ENCODE measurements around the gene CPNE6. TPM values are rescaled to one million over a fixed set of nuclear protein-coding genes. Genes with fewer than 3 reads are reported as not detected.

Gene CPNE6
- total RNA-seq, 2 experiments from 2014 or later: not detected

DNA sequence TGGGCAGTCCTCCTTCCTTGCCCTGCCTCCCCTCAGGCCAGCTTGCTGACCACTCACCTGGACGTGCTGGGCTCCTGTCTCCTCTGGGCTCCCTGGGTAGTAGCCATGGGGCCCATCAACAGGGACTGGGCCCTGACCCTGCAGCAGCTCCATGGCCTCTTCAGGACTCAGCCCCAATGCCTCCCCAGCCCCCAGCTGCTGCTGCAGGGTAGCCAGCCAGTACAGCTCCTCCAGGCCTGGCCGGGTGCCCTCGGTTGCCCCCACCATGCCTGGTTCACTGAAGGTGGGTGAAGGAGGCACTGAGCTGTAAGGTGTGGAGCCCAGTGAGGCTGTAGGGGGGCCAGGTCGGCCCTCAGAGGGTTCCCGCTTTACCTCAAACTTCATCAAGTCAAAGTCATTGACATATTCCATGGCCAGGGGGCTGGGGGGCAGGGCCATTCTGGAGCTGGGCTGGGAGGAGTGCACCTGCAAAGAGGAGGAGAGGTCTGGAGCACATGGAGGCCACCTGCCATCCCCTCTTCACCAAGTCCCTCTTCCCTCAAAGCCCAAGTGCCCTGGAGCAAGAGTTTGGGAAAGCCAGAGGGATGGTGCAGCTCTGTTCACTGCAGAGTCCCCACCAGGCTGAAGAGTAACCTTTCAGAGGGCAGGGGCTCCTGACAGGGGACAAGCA, 11.2 kb downstream of the CPNE6 start:
- Histone ChIP-seq H3K79me2 (ENCODE audit: insufficient read depth, low read depth, low read length) (no peaks in the 10 kb centered on the region), H3K9me3 (ENCODE audit: low read length) (no peaks in the 10 kb centered on the region), H3K36me3 (ENCODE audit: insufficient read depth, low read length) (no peaks in the 10 kb centered on the region), H3K4me3 (ENCODE audit: low read depth, low read length, poor library complexity, severe bottlenecking) (no peak overlapping the region), H3K27ac (ENCODE audit: low read depth, low read length, poor library complexity, severe bottlenecking) (no peak overlapping the region), H2AFZ (ENCODE audit: low read length) (no peak overlapping the region), H4K20me1 (ENCODE audit: insufficient read depth, low read length) (no peaks in the 10 kb centered on the region), H3K9me2 (ENCODE audit: insufficient read depth, low read length) (no peaks in the 10 kb centered on the region), H3K4me2 (ENCODE audit: low read length) (no peak overlapping the region), H3K4me1 (ENCODE audit: insufficient read depth, low read length, poor library complexity, severe bottlenecking) (peaks cover 24% of the 10 kb centered on the region)
- DNase-seq (ENCODE audit: low spot score): no peak
- CTCF ChIA-PET (ENCODE audit: unreplicated experiment): no interaction called here
- TF ChIP-seq, protein P1, sequence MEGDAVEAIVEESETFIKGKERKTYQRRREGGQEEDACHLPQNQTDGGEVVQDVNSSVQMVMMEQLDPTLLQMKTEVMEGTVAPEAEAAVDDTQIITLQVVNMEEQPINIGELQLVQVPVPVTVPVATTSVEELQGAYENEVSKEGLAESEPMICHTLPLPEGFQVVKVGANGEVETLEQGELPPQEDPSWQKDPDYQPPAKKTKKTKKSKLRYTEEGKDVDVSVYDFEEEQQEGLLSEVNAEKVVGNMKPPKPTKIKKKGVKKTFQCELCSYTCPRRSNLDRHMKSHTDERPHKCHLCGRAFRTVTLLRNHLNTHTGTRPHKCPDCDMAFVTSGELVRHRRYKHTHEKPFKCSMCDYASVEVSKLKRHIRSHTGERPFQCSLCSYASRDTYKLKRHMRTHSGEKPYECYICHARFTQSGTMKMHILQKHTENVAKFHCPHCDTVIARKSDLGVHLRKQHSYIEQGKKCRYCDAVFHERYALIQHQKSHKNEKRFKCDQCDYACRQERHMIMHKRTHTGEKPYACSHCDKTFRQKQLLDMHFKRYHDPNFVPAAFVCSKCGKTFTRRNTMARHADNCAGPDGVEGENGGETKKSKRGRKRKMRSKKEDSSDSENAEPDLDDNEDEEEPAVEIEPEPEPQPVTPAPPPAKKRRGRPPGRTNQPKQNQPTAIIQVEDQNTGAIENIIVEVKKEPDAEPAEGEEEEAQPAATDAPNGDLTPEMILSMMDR (conservative IDR thresholded peaks at IDR 0.05; ENCODE audit: low read length): no peak
- no peak for TF ChIP-seq EZH2phosphoT487 (IDR thresholded peaks at IDR 0.05; ENCODE audit: borderline replicate concordance, low read depth, low read length)
- intact Hi-C loops (cut with micrococcal nuclease; ENCODE audit: unreplicated experiment): no loop called here
- POLR2A ChIA-PET: interaction anchor here (0.6 to 3.9 kb wide), 4 partner anchors 12 to 693 kb away, joined by 3 to 40 read pairs (median 4); partner anchors contain the start of gene PCK2
- no TSS peak for BruUV-seq (replicated peaks)

GRCh38 chr14:24083462-24083861, 12.1 kb downstream of the CPNE6 start:
- Histone ChIP-seq H3K9me2 (ENCODE audit: insufficient read depth, low read length) (no peaks in the 10 kb centered on the region), H3K9me3 (ENCODE audit: low read length) (no peaks in the 10 kb centered on the region), H3K4me2 (ENCODE audit: low read length) (no peak overlapping the region), H3K4me3 (ENCODE audit: low read depth, low read length, poor library complexity, severe bottlenecking) (no peak overlapping the region), H3K79me2 (ENCODE audit: insufficient read depth, low read depth, low read length) (no peaks in the 10 kb centered on the region), H2AFZ (ENCODE audit: low read length) (no peak overlapping the region), H3K4me1 (ENCODE audit: insufficient read depth, low read length, poor library complexity, severe bottlenecking) (peaks cover 24% of the 10 kb centered on the region), H4K20me1 (ENCODE audit: insufficient read depth, low read length) (no peaks in the 10 kb centered on the region), H3K27ac (ENCODE audit: low read depth, low read length, poor library complexity, severe bottlenecking) (no peak overlapping the region), H3K36me3 (ENCODE audit: insufficient read depth, low read length) (no peaks in the 10 kb centered on the region)
- intact Hi-C loops (cut with micrococcal nuclease; ENCODE audit: unreplicated experiment): no loop called here
- ChIA-PET CTCF (ENCODE audit: unreplicated experiment) (no interaction called here), POLR2A (interaction anchor here (1.9 kb wide), 1 partner anchor 17 kb away, joined by 4 read pairs; no protein-coding TSS in a partner anchor)
- no peak for DNase-seq (ENCODE audit: low spot score)
- no TSS peak for BruUV-seq (replicated peaks)
- TF ChIP-seq, protein P1 (conservative IDR thresholded peaks at IDR 0.05; ENCODE audit: low read length): no peak
- no peak for TF ChIP-seq EZH2phosphoT487 (IDR thresholded peaks at IDR 0.05; ENCODE audit: borderline replicate concordance, low read depth, low read length)

- Histone ChIP-seq H2AFZ (ENCODE audit: low read length) (no peak overlapping the region), H3K4me2 (ENCODE audit: low read length) (no peak overlapping the region), H4K20me1 (ENCODE audit: insufficient read depth, low read length) (no peaks in the 10 kb centered on the region), H3K79me2 (ENCODE audit: insufficient read depth, low read depth, low read length) (no peaks in the 10 kb centered on the region), H3K27ac (ENCODE audit: low read depth, low read length, poor library complexity, severe bottlenecking) (no peak overlapping the region), H3K4me3 (ENCODE audit: low read depth, low read length, poor library complexity, severe bottlenecking) (no peak overlapping the region), H3K9me2 (ENCODE audit: insufficient read depth, low read length) (no peaks in the 10 kb centered on the region), H3K4me1 (ENCODE audit: insufficient read depth, low read length, poor library complexity, severe bottlenecking) (peaks cover 22% of the 10 kb centered on the region), H3K36me3 (ENCODE audit: insufficient read depth, low read length) (no peaks in the 10 kb centered on the region), H3K9me3 (ENCODE audit: low read length) (no peaks in the 10 kb centered on the region)
- intact Hi-C loops (cut with micrococcal nuclease; ENCODE audit: unreplicated experiment): no loop called here
- no TSS peak for BruUV-seq (replicated peaks)
- no peak for DNase-seq (ENCODE audit: low spot score)
- ChIA-PET POLR2A (no interaction called here), CTCF (ENCODE audit: unreplicated experiment) (no interaction called here)
- no peak for TF ChIP-seq EZH2phosphoT487 (IDR thresholded peaks at IDR 0.05; ENCODE audit: borderline replicate concordance, low read depth, low read length)
- TF ChIP-seq, protein P1 (conservative IDR thresholded peaks at IDR 0.05; ENCODE audit: low read length): no peak
Observed at GRCh38 chr14:24084440-24084839, 13.1 kb downstream of the CPNE6 start.

All from OCI-LY7 (cell line).